H1 (cell line): ENCODE data around the gene MUC16. TPM values are rescaled to one million over a fixed set of nuclear protein-coding genes. Genes with fewer than 3 reads are reported as not detected.

Experiments used
- CTCF ChIA-PET: fragments of 300-600 bp; sonication (Branson Sonifier 250); formaldehyde crosslinking; loops from one replicate; lab custom pipeline; 2021; ENCODE audit not compliant: partially characterized antibody; lab: Charles Lee
- POLR2A ChIA-PET: fragments of 300-600 bp; sonication (Branson Sonifier 250); formaldehyde crosslinking; loops from one replicate; lab custom pipeline; 2021; ENCODE audit warnings: inconsistent platforms; ENCODE audit not compliant: partially characterized antibody; lab: Charles Lee
- DNase-seq, 2 experiments: peaks; one replicate each; pipeline versions ENCODE4 v3.0.0 to v3.0.0-alpha.2; 2010 to 2022; ENCODE audit warnings: low spot score in 2 of 2, low read depth in 1 of 2, mixed read lengths in 1 of 2
- FAIRE-seq: peaks from 2 replicates; lab custom pipeline; 2011; peaks lifted over from hg19 to GRCh38; lab: Jason Lieb, UNC
- H2AFZ ChIP-seq: 2 replicates; pipeline ENCODE4 v1.8.1; 2012; ENCODE audit warnings: low read length, inconsistent platforms
- H2AK5ac ChIP-seq: 2 replicates; pipeline ENCODE4 v1.6.1; 2013; ENCODE audit warnings: low read depth, low read length
- H2BK120ac ChIP-seq: replicated peaks from 2 replicates; pipeline ENCODE3; 2013; ENCODE audit warnings: low read depth, low read length, inconsistent platforms
- H2BK12ac ChIP-seq: 2 replicates; pipeline ENCODE4 v1.6.1; 2013; ENCODE audit warnings: low read depth, low read length
- H2BK15ac ChIP-seq: 2 replicates; pipeline ENCODE4 v1.6.1; 2013; ENCODE audit warnings: low read length
- H2BK20ac ChIP-seq: 2 replicates; pipeline ENCODE4 v1.6.1; 2013; ENCODE audit warnings: low read length
- H2BK5ac ChIP-seq: 2 replicates; pipeline ENCODE4 v1.6.1; 2013; ENCODE audit warnings: low read depth, low read length
- H3K14ac ChIP-seq: 2 replicates; pipeline ENCODE4 v1.6.1; 2013; ENCODE audit warnings: inconsistent platforms; ENCODE audit not compliant: insufficient read length
- H3K18ac ChIP-seq: 2 replicates; pipeline ENCODE4 v1.6.1; 2013; ENCODE audit warnings: low read length; ENCODE audit errors: extremely low read depth
- H3K23ac ChIP-seq: 2 replicates; pipeline ENCODE4 v1.6.1; 2013; ENCODE audit warnings: inconsistent platforms; ENCODE audit not compliant: insufficient read length
- H3K23me2 ChIP-seq: 2 replicates; pipeline ENCODE4 v1.6.1; 2013; ENCODE audit warnings: low read depth, low read length
- H3K27ac ChIP-seq: 2 replicates; pipeline ENCODE4 v1.6.1; 2011; ENCODE audit warnings: low read depth, low read length, inconsistent platforms
- H3K27me3 ChIP-seq, 4 experiments: replicated peaks in 1 of 4; 1 replicate in 1 of 4; 2 replicates in 3 of 4; pipeline versions ENCODE4 v1.6.1 to v1.8.1; 2011 to 2013; ENCODE audit warnings: low read length in 3 of 4, mild to moderate bottlenecking in 3 of 4, inconsistent platforms in 2 of 4, mixed read lengths in 2 of 4, moderate library complexity in 1 of 4; ENCODE audit not compliant: control insufficient read depth in 3 of 4, insufficient read depth in 3 of 4; ENCODE audit errors: extremely low read depth in 1 of 4
- H3K36me3 ChIP-seq, 4 experiments: 2 replicates each; pipeline versions ENCODE4 v1.6.1 to v1.8.1; 2011 to 2013; ENCODE audit warnings: mild to moderate bottlenecking in 4 of 4, low read length in 3 of 4, moderate library complexity in 2 of 4, control low read depth in 1 of 4, inconsistent platforms in 1 of 4; ENCODE audit not compliant: insufficient read depth in 4 of 4, control insufficient read depth in 2 of 4
- H3K4ac ChIP-seq: replicated peaks from 2 replicates; pipeline ENCODE3; 2013; ENCODE audit warnings: low read length, low read depth, mixed read lengths, inconsistent platforms; ENCODE audit not compliant: insufficient read length
- H3K4me1 ChIP-seq, 4 experiments: replicated peaks in 1 of 4; 1 replicate in 1 of 4; 2 replicates in 3 of 4; pipeline versions ENCODE4 v1.6.1 to v1.8.1; 2011 to 2013; ENCODE audit warnings: low read length in 3 of 4, inconsistent platforms in 2 of 4, mixed read lengths in 1 of 4; ENCODE audit not compliant: insufficient read depth in 4 of 4, control insufficient read depth in 3 of 4
- H3K4me2 ChIP-seq, 2 experiments: 2 replicates each; pipeline versions ENCODE4 v1.6.1 to v1.8.1; 2011 to 2013; ENCODE audit warnings: low read depth in 2 of 2, low read length in 2 of 2, control low read depth in 1 of 2, inconsistent platforms in 1 of 2, mild to moderate bottlenecking in 1 of 2; ENCODE audit not compliant: insufficient read depth in 1 of 2
- H3K4me3 ChIP-seq, 4 experiments: fragments of 200-600, 300-600 bp in 1 of 4; sonication (generic), shearing (Covaris generic), sonication (Bioruptor Twin) in 1 of 4; 2 replicates each; pipeline versions ENCODE4 v1.5.1 to v1.8.1; 2011 to 2016; ENCODE audit warnings: low read length in 4 of 4, low read depth in 3 of 4, control low read depth in 2 of 4, inconsistent platforms in 2 of 4, mild to moderate bottlenecking in 2 of 4, mixed read lengths in 1 of 4, moderate library complexity in 1 of 4; ENCODE audit not compliant: insufficient read depth in 2 of 4; ENCODE audit errors: extremely low read depth in 1 of 4
- H3K56ac ChIP-seq: replicated peaks from 2 replicates; pipeline ENCODE3; 2013; ENCODE audit warnings: low read depth, mild to moderate bottlenecking, mixed read lengths, low read length, inconsistent platforms; ENCODE audit not compliant: insufficient read length
- H3K79me1 ChIP-seq: 2 replicates; pipeline ENCODE4 v1.6.1; 2013; ENCODE audit warnings: low read depth, low read length, control low read depth
- H3K79me2 ChIP-seq, 2 experiments: 2 replicates each; pipeline versions ENCODE4 v1.6.1 to v1.8.1; 2012 to 2013; ENCODE audit warnings: low read length in 2 of 2, mild to moderate bottlenecking in 2 of 2, inconsistent platforms in 1 of 2; ENCODE audit not compliant: insufficient read depth in 2 of 2, control insufficient read depth in 1 of 2
- H3K9ac ChIP-seq, 4 experiments: replicated peaks in 1 of 4; 1 replicate in 1 of 4; 2 replicates in 3 of 4; pipeline versions ENCODE4 v1.6.1 to v1.8.1; 2011 to 2013; ENCODE audit warnings: low read depth in 3 of 4, low read length in 3 of 4, control low read depth in 2 of 4, mild to moderate bottlenecking in 2 of 4, moderate library complexity in 2 of 4, inconsistent platforms in 1 of 4; ENCODE audit errors: extremely low read depth in 1 of 4
- H3K9me3 ChIP-seq, 2 experiments: 2 replicates each; pipeline versions ENCODE4 v1.6.1 to v1.8.1; 2012 to 2013; ENCODE audit warnings: mild to moderate bottlenecking in 2 of 2, moderate library complexity in 2 of 2, control low read depth in 1 of 2, inconsistent platforms in 1 of 2, low read depth in 1 of 2, low read length in 1 of 2, mixed read lengths in 1 of 2; ENCODE audit not compliant: insufficient read depth in 2 of 2
- H4K20me1 ChIP-seq, 2 experiments: replicated peaks in 1 of 2; 2 replicates each; pipeline versions ENCODE3 to v1.8.1; 2011 to 2013; ENCODE audit warnings: inconsistent platforms in 2 of 2, low read length in 2 of 2, mild to moderate bottlenecking in 1 of 2; ENCODE audit not compliant: insufficient read depth in 2 of 2, control insufficient read depth in 1 of 2
- H4K5ac ChIP-seq: 2 replicates; pipeline ENCODE4 v1.6.1; 2013; ENCODE audit warnings: low read length, low read depth, mixed read lengths, inconsistent platforms; ENCODE audit not compliant: insufficient read length
- H4K8ac ChIP-seq: 2 replicates; pipeline ENCODE4 v1.8.0; 2013; ENCODE audit warnings: mild to moderate bottlenecking, moderate library complexity, low read length, inconsistent platforms; ENCODE audit not compliant: insufficient read depth; ENCODE audit errors: extremely low read depth
- H4K91ac ChIP-seq: replicated peaks from 2 replicates; pipeline ENCODE3; 2013; ENCODE audit warnings: low read length, mixed read lengths, inconsistent platforms; ENCODE audit not compliant: insufficient read length
- ASH2L ChIP-seq: fragments of 200-600, 300-600 bp; sonication (generic); IDR thresholded peaks from one replicate; pipeline ENCODE4 v1.7.1; 2017; ENCODE audit warnings: low read length
- BRCA1 ChIP-seq: IDR thresholded peaks from 2 replicates; pipeline ENCODE4 v1.6.1; 2012; ENCODE audit warnings: low read depth, low read length, improper control_type of control experiment
- CTBP2 ChIP-seq: IDR thresholded peaks from 2 replicates; pipeline ENCODE4 v1.7.0; 2011; ENCODE audit warnings: borderline replicate concordance, mild to moderate bottlenecking, moderate library complexity, mixed read lengths, low read length; ENCODE audit not compliant: insufficient read depth, insufficient read length
- HDAC2 ChIP-seq, 2 experiments: fragments of 300-600 bp in 1 of 2; sonication (generic) in 1 of 2; IDR thresholded peaks; 2 replicates each; pipeline ENCODE4 v1.6.1; 2011 to 2012; ENCODE audit warnings: low read depth in 2 of 2, low read length in 2 of 2, mild to moderate bottlenecking in 2 of 2, moderate library complexity in 2 of 2, borderline replicate concordance in 1 of 2, inconsistent platforms in 1 of 2
- JUN ChIP-seq: IDR thresholded peaks from 2 replicates; pipeline ENCODE4 v1.6.1; 2011; ENCODE audit warnings: low read depth, mild to moderate bottlenecking, improper control_type of control experiment, low read length
- MAFK ChIP-seq: IDR thresholded peaks from 2 replicates; pipeline ENCODE4 v1.6.1; 2012; ENCODE audit warnings: low read depth, mild to moderate bottlenecking, improper control_type of control experiment, low read length
- POLR2AphosphoS5 ChIP-seq: IDR thresholded peaks from 2 replicates; pipeline ENCODE4 v1.6.1; 2011; ENCODE audit warnings: low read depth, low read length
- SP1 ChIP-seq: IDR thresholded peaks from 2 replicates; pipeline ENCODE4 v1.6.1; 2011; ENCODE audit warnings: low read depth, low read length
- TAF1 ChIP-seq: IDR thresholded peaks from 2 replicates; pipeline ENCODE4 v1.6.1; 2011; ENCODE audit warnings: mild to moderate bottlenecking, low read depth, low read length
- TBP ChIP-seq: IDR thresholded peaks from 2 replicates; pipeline ENCODE4 v1.6.1; 2011; ENCODE audit warnings: low read depth, low read length, improper control_type of control experiment
- WGBS, 2 experiments: shearing (Covaris generic) in 1 of 2; methylation state at CpG; one replicate each; pipeline versions ENCODE4 v1.1.6 to v1.1.7; 2013 to 2015; ENCODE audit warnings: low lambda C conversion rate in 2 of 2, mixed read lengths in 2 of 2, inconsistent platforms in 1 of 2, low coverage in 1 of 2, missing lambda C conversion rate in 1 of 2; ENCODE audit not compliant: insufficient replicate concordance in 2 of 2, insufficient coverage in 1 of 2, insufficient read length in 1 of 2; ENCODE audit errors: extremely low coverage in 1 of 2, missing lambda C conversion rate in 1 of 2; 5-methylcytosine and 5-hydroxymethylcytosine counted together
- polyA plus RNA-seq, 7 experiments: library from polyadenylated mRNA; depleted of rRNA in 3 of 7; stranded (reverse) in 5 of 7; unstranded in 2 of 7; fragments of >200 nt in 5 of 7; fragments of 200-250 nt in 2 of 7; gene quantifications; 1 replicate in 5 of 7; 2 replicates in 1 of 7; 4 replicates in 1 of 7; pipeline versions ENCODE4 v1.2.1 to v1.2.3, GENCODE V29; 2011 to 2013; ENCODE audit warnings: missing spikeins in 2 of 7, mixed read lengths in 2 of 7
- total RNA-seq: library from RNA; stranded (reverse); fragmentation: NEBNext Ultra II Directional; extraction: Animal tissue kit (Norgen Biotek cat#: 25700); gene quantifications from 2 replicates; pipeline ENCODE4 v1.2.1, GENCODE V29; 2021

MUC16 gene
- total and polyA plus RNA-seq, 2 of the 8 experiments (the other 6 are each of a cell fraction or from before 2014, with no cell fraction given) = 0.17 to 0.60 TPM

- POLR2A ChIA-PET = no interaction called here
- Histone ChIP-seq H4K5ac (no peak overlapping the region), H4K91ac (no peak overlapping the region), H3K27ac (no peak overlapping the region), H3K4ac (no peak overlapping the region), H2BK20ac (no peak overlapping the region), H2AK5ac (no peak overlapping the region), H3K14ac (no peak overlapping the region), H3K4me1 (no peaks in the 10 kb centered on the region), H2BK15ac (no peak overlapping the region), H4K20me1 (no peaks in the 10 kb centered on the region), H3K79me1 (no peaks in the 10 kb centered on the region), H3K9ac (no peak overlapping the region), H3K36me3 (0 out of 8 replicates have a peak, but pooled peaks cover 0 to 4% (median 0%) of the 10 kb centered on the region in 4 experiments), H3K18ac (no peak overlapping the region), H3K9me3 (peaks cover 80 to 88% of the 10 kb centered on the region in 2 experiments), H3K79me2 (no peaks in the 10 kb centered on the region), H3K23me2 (peaks cover 1% of the 10 kb centered on the region; the same call in 1 of the 2 replicates), H3K4me2 (no peak overlapping the region), H2AFZ (no peak overlapping the region), H3K23ac (no peak overlapping the region), H3K4me3 (no peak overlapping the region), H2BK5ac (no peak overlapping the region), H3K56ac (no peak overlapping the region), H4K8ac (no peak overlapping the region), H2BK120ac (no peak overlapping the region), H2BK12ac (no peak overlapping the region), H3K27me3 (no peaks in the 10 kb centered on the region)
- CTCF ChIA-PET = interaction anchor here (0.6 to 1.1 kb wide), 3 partner anchors 13 to 244 kb away, joined by 3 read pairs; partner anchors contain the start of gene OR2Z1
- FAIRE-seq = no peak
- no peak for TF ChIP-seq POLR2AphosphoS5
- no peak for TF ChIP-seq TAF1
- TF ChIP-seq HDAC2 (IDR thresholded peaks at IDR 0.05; ENCODE audit: borderline replicate concordance in 1 of 2, low read depth in 2 of 2, low read length in 2 of 2) = no peak
- no peak for TF ChIP-seq MAFK
- no peak for TF ChIP-seq ASH2L
- no peak for TF ChIP-seq TBP
- TF ChIP-seq SP1 = no peak
- TF ChIP-seq BRCA1 = no peak
- TF ChIP-seq CTBP2 = no peak
- no peak for TF ChIP-seq JUN
- WGBS, 2 experiments = 82% methylated on average over 4 of the region's 4 CpGs; no CpG with 5 or more reads in 1 of the 2 experiments
- DNase-seq = no peak
These were observed 44.3 kb downstream of the MUC16 start for GRCh38 chr19:8965887-8966286.
